GM19240 (cell line): Measurements from ENCODE around the gene SPATA2L.
"Not testable (repeated sequence)": the region's sequence is repeated elsewhere in the genome, so short reads cannot be mapped to it uniquely, and the experiment has no call there.

Source experiments
- DNase-seq: peaks from one replicate; pipeline ENCODE4 v3.0.0; 2011; ENCODE audit warnings: low spot score; ENCODE audit not compliant: insufficient read length

SPATA2L gene

DNA sequence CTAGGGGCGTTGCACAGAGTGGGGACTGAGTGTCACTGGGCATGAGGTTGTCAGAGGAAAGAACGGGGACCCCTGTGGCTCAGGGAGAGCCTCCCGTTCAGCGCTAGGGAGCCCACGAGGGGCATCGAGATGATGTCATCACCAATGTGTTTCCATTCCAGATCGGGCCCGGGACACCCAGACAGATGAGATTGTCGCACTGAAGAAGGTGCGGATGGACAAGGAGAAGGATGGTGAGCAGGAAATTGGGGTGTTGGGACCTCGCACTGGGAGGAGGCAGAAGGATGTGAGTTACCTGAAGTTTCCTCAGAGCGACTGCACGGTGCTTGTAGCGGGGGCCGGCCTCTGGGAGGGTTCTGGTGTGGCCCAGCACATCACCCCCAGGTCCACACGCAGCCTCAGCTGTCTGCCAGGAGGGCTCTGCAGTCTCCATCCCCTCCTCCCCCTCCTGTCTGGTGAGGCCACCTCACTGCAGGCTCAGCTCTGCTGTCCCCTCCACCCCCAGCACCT lies 11.1 kb downstream of the SPATA2L start:
- no peak for DNase-seq

DNA sequence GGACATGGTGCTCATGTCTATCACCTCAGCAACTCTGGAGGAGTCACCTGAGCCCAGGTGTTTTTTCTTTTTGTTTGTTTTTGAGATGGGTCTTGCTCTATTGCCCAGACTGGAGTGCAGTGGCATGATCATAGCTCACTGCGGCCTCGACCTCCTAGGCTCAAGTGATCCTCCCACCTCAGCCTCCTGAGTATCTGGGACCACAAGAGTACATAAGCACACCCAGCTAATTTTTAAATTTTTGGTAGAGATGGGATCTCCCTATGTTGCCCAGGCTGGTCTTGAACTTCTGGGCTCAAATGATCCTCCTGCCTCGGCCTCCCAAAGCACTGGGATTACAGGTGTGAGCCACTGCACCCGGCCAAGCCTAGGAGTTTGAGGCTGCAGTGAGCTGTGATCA lies 11.9 kb downstream of the SPATA2L start:
- DNase-seq: not testable (repeated sequence)

DNA sequence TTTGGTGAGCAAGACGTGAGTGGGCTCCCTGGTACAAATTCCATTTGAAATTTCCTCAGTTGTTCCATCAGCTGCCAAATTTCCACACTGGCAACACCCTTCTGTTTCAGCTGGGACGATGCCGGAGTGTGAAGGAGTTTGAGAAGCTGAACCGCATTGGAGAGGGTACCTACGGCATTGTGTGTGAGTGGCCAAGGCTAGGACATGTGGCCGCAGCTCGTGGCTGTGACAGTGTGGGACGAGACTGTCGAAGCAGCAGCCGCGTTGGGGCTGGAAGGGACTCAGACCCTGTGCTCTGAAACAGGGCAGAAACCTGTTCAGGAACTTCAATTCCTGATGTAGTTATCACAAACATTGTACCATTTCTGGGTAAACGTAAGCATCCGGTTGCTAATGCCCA lies 12.4 kb downstream of the SPATA2L start:
- no peak for DNase-seq

DNA sequence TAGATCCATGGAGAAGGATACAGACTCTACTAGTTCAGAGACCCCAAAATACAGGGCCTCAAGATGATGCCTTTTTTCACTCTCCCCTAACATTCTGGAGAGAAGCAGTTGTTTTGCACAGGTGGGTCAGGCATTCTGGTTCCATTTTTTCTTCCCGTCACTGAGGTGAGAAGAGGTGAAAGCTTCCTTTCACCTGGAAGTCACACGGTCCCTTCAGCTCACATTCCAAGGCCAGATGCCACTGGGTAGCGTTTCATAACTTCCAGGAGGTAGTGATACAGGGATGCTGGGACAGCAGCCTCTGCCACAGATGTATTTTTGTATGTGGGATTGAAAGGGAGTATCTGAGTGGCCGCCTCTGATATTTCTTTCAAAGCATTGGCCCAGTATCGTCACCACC lies 13.1 kb downstream of the SPATA2L start:
- DNase-seq: no peak

DNA sequence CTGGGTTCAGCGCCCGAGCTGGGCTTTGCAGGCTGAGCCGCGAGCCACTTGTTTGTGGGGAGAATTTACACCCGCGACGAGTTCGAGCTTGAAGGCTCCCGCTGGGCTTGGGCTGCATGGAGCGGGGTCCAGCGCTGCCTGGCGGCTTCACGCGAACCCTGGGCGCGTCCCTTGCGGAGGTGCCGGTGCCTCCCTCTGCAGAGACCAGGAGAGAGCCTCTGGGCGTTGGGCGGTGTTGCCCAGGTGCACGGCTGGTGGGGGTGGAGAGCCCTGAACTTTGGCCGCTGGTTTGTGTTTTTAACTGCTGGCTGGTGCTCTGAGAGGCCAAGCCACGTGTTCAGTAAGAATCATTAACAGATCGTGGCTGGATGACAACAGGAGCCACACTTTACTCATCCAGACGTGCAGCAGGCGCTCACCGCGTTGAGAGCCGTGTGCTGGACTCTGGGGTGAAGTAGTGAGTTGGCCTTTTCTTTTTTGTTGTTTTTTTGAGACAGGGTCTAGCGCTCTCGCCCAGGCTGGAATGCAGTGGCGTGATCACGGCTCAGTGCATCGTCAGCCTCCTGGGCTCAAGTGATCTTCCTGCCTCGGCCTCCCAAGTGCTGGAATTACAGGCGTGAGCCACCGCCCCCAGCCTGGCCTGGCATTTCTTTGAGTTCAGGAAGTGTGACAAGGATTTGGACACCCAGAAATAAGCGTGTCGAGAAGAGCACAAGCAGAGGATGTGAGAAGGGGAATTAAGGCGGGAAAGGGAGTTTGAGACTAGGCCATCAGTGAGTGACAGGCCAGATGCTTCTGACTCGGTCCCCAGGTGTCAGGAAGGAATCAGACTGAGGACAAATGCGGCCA lies 14.2 kb downstream of the SPATA2L start:
- DNase-seq: no peak

DNA sequence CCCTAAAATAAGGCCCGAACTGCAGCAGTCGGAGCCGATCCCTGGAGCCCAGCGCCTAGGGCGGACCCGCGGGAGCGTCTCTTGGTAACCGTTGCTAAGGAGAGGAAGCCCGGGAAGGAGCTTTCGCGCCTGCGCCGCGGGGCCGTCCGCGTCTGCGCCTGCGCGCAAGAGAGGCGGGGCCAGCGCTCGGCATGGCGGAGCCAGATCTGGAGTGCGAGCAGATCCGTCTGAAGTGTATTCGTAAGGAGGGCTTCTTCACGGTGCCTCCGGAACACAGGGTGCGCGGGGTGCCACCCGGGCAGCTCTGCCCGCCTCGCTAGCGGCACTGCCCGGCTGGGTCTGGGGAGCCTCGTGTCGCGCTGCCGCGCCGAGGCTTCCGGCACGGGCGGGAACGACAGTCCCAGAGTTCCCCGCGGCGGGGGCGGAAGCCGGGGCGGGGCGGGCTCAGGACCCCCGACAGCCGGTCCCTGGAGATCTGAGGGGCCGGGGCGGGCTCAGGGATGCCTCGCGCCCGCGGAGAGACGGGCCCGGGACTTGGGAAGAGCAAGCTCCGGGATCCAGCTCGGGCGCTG lies 14.9 kb downstream of the SPATA2L start, which contains the start of gene CDK10:
Gene CDK10 (plus strand): TSS at position 170 of the 572 bp plus-strand sequence. CDS start 22 bp downstream, at position 192.
- peak; percentile 90 for DNase-seq

DNA sequence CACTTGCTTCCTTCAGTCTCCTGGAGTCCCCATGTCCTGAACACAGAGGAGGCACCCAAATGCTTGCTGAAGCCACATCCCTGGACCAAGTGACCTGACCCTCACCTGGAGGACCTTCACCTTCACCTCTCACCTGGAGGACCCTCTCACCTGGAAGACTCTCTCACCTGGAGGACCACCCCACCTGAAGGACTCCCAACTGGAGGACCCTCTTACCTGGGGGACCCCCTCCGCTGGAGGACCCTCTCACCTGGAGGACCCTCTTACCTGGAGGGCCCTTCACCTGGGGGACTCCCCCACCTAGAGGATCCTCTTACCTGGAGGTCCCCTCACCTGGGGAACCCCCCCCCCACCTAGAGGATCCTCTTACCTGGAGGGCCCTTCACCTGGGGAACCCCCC lies 15.6 kb downstream of the SPATA2L start:
- no peak for DNase-seq

DNA sequence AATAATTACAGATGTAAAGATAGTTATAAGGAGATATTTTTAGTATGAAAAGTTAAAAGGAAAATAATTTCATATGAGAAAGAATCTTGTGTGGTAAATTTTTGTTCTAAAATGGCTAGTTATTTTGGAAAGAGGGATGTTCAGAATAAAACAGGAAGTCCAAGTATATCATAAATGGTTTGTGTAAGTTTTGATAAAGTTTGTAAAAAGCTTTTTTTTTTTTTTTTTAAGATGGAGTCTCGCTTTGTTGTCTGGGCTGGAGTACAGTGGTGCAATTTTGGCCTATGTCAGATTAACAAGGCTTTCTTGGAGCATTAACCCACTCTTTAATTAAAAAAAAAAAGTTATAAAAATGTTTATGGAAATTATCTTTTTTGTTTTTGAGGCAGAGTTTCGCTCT lies 23.2 kb downstream of the SPATA2L start:
- DNase-seq: no peak

DNA sequence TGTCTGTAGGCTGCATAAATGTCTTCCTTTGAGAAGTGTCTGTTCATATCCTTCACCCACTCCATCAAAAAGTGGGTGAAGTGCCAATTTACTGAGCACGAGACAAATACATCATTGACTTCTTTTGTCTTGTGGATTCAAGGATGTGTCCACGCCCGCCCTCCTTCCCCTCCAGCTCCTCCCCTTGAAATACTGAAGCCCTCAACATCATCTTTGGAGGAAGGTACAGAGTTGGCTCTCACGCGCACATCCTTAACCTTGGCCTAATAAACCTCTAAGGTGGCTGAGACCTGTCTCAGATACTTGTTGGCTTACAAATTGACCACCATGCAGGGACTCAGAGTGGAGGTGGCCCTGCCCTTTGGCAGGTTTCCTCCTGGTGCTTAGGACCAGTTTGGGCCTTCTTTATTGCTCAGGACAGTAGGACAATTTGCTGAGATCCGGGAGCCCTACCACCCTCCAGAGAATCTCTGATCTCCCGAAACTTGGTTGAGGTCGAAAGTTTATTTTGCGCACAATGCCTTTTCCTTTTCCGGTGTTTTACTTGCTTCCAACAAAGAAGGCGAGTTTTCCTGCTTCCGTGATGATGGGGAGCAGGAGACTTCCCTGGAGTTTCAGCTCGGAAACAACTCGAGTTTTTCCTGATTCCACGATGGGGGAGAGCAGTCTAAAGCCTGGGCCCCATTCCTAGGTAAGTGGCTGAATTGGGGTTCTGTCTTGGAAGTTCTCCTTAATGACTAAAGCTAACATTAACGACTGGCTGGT lies 29.1 kb downstream of the SPATA2L start:
- no peak for DNase-seq

DNA sequence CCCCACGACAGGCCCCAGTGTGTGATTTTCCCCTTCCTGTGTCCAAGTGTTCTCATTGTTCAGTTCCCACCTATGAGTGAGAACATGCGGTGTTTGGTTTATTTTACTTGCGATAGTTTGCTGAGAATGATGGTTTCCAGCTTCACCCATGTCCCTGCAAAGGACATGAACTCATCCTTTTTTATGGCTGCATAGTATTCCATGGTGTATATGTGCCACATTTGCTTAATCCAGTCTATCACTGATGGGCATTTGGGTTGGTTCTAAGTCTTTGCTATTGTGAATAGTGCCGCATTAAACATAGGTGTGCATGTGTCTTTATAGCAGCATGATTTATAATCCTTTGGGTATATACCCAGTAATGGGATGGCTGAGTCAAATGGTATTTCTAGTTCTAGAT lies 29.9 kb downstream of the SPATA2L start:
- DNase-seq: not testable (repeated sequence)

DNA sequence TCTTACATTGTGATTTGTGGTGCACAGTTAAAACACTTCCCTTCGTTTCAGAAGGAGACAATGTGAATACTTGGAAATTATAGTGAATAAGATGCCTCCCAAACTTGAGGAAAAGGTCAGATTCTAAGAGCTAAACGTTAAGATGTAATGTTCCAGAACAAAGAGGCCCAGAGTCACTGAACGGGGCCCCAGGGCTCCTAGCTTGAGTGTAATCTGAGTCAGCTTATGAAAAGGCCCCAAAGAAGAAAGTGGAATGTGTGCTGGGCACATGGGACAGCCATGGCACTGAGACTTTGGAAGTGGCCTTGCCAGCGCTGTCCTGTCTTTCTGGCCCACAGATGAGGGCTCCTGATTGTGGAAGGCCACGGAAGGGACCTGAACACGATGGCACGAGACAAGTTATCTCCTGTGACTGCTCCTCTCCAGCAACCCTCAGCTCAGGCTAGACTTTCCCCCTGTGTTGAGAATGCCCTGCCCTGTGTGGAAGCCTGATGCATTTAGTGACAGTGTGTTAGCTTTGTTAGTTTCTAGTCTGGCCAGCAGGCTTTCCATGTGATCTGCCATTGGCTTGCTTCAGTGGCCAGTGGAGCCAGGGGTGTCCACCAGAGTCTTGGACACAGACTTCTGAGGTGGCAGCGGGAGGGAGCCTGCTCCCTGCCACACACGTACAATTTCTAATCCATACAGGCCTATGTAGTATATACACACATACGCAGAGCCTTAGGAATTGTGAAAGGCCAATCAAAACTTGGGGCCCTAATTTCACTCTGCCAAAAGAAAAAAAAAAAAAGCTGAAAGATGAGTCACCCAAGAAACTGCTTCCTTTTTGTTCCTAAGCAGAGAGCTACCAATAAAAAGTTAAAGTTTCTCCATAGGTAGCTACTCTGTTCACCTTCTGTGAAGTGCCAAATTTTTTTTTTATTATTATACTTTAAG lies 30.7 kb downstream of the SPATA2L start:
- DNase-seq: no peak

DNA sequence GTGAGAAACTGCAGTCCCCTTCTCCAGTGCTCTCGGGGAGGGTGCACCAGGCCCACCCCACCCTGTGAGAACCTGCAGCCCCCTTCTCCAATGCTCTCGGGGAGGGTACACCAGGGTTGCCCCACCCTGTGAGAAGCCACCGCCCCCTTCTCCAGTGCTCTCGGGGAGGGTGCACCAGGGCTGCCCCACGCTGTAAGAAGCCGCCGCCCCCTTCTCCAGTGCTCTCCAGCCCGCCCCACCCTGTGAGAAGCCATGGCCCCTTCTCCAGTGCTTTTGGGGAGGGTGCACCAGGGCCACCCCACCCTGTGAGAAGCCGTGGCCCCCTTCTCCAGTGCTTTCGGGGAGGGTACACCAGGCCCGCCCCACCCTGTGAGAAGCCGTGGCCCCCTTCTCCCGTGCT lies 31.8 kb downstream of the SPATA2L start:
- DNase-seq: no peak

DNA sequence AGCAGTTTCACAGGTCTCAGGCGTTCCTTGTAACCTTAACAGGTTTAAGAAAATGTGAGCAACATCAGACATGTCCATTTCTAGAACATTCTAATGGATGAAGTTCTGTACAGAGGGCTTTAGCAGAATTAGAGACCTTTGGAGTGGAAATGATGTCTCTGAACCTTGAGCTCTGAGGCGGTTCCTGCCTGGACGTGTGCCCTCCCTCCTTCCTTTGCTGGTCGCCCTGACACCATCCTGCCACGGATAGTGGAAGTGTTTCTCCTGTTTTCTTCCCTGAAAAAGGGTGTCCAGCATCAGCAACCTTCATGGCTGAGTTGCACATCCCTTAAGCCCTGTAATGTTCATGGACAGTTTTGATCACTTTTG lies 32.7 kb downstream of the SPATA2L start:
- no peak for DNase-seq

DNA sequence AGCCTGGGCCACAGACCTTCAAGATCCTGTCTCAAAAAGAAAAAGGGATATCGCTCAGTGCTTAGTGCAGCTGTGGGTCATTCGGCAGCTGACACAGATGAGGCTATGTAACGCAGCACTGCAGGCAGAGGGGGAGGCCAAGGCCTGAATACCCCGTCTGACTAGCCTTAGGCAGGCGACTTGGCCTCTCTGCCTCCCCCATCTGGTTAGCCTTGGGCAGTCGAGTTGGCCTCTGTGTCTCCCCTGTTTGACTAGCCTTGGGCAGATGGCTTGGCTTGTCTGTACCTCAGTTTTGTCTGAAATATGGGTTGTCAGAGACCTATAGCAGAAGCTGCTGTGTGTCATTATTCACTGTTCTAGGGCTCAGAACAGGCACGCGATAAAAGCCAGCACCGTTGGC lies 33.9 kb downstream of the SPATA2L start:
- DNase-seq: no peak

DNA sequence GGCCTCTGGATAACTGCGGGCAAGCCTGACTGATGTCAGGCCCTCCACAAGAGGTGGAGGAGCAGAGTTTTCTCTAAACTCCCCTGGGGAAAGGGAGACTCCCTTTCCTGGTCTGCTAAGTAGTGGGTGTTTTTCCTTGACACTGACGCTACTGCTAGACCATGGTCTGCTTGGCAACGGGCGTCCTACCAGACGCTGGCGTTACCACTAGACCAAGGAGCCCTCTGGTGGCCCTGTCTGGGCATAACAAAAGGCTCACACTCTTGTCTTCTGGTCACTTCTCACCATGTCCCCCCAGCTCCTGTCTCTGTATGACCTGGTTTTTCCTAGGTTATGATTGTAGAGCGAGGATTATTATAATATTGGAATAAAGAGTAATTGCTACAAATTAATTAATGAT lies 34.5 kb downstream of the SPATA2L start:
- DNase-seq: not testable (repeated sequence)

DNA sequence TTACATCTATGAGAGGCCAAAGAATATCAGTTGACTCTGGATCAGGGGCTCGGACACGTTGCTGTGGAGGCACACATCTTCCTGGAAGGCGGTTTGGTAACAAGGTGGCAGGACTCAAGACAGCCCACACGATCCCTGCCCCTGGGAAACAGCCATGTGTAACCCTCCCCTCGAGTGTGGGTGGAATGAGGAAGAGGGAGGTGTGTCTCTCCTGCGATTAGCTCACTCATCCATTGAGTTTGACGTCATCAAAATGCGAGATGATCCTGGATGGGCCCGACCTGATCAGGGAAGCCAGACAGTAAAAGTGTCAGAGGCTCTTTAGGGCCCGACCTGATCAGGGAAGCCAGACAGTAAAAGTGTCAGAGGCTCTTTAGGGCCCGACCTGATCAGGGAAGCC lies 37.3 kb downstream of the SPATA2L start:
- not testable (repeated sequence) for DNase-seq

DNA sequence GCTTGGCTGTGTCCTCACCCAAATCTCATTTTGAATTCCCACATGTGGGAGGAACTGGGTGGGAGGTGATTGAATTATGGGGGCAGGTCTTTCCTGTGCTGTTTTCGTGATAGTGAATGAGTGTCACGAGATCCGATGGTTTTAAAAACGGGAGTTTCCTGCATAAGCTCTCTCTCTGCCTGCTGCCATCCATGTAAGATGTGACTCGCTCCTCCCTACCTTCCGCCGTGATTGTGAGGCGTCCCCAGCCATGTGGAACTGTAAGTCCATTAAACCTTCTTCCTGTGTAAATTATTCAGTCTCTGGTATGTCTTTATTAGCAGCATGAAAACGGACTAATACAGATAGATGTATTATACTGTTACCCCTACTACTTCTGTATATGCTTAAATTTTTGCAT lies 40.3 kb downstream of the SPATA2L start:
- no peak for DNase-seq

DNA sequence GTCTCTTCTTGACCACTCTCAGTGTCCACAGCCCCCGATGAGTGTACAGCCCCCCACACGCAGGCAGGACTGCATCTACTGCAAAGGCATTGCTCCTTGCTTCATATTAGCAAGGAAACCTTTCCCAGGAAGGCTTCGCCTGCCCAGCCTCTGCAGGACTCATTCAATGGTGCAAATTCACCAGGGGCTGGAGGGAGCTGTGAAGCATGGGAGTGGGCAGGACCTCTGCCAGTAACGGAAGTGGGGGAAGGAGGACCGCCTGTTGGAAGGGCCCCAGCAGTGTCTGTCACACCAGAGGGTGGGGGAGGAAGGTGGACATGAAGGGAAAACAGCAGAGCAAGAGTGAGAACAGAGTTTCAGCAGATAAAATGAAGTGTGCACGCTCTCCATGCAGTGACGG lies 41.4 kb downstream of the SPATA2L start:
- no peak for DNase-seq

DNA sequence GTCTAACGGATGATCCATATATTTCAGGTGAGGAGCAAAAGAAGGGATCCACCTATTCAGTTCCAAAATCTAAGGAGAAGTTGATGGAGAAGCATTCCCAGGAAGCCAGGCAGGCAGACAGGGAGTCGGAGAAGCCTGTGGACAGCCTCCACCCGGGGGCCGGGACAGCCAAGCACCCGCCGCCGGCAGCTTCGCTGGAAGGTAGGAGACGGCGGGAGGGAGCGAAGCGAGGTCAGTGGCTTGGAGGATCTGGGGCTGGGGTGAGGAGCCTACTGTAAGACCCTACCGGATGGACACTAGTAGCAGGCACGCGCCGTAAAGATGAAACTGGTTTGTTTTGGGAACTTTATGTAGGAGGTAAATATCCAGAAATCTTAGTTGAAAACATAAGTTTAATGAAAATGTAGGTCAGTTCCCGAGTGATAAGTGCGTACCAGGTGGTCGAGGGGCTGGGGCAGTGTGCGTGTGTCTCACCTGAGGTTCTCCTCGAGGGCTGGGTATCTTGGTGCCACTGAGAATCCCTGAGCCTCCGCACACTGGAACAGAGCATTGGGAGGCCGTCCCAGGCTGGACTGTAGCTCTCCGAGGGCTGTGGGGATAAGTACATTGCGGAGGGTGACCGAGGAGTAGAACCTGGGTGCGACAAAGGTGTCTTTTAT lies 43.2 kb downstream of the SPATA2L start:
- DNase-seq: no peak

DNA sequence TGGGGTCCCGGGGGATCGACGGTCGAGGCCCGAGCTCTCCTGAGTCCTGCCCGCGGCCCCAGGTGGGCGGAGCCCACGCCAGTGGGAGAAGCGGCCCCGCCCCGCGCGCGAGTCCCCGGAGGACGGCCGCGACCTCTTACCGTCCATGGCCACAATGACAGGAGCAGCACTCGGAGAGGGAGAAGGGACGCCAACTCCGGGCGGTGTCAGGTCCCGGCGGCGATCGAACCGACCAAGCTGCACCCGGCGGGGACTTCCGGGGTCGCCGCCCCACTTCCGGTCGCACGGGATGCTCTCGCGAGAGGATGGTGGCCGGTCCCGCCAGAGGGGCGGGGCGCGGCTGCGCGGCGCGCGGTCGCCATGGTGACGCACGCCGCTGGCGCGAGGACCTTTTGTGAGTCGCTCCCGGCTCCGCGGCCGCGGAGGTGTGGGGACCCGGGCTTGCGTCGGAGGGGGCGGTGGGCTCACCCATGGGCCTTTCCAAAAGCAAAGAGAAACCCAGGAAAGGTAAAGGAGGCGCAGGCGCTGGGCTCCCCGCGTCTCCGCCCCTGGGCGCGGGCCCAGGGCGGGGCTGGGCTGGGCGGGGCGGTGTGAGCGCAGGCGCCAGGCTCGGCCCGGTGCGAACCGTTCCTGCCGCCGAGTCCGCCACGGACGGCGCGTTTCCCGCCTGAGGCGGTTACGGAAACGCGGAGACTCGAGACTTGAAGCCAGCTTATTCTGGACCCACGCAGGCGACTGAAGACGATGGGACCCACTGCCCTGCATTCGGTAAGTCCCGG lies 43.9 kb downstream of the SPATA2L start, which contains the start of the genes CHMP1A and SPATA33:
Gene CHMP1A (minus strand): TSS at position 267 of the 779 bp plus-strand sequence. CDS start 120 bp downstream, at position 147.
Gene SPATA33 (plus strand): TSS at position 395 of the 779 bp plus-strand sequence. CDS start 76 bp downstream, at position 471.
- DNase-seq: peak; percentile 98
